GM19452 (cell line): Measurements from ENCODE around the gene IDH2.
A peak's percentile ranks its signal among the peaks of the same experiment; 100 is the strongest.
"Not testable (repeated sequence)": the region's sequence is repeated elsewhere in the genome, so short reads cannot be mapped to it uniquely, and the experiment has no call there.

Experiments used
- ATAC-seq: cut with Tn5 transposase; IDR thresholded peaks from one replicate; pipeline ENCODE4 v1.9.1; 2021; ENCODE audit not compliant: unreplicated experiment

IDH2 gene

GRCh38 chr15:90101969-90102890, at the start of gene IDH2:
Gene IDH2 (minus strand): TSS chr15:90102468. CDS start chr15:90102390, 78 bp downstream.
- ATAC-seq: peak; percentile 72

GRCh38 chr15:90150551-90150950, 48.3 kb upstream of the IDH2 start:
- ATAC-seq: not testable (repeated sequence)

DNA sequence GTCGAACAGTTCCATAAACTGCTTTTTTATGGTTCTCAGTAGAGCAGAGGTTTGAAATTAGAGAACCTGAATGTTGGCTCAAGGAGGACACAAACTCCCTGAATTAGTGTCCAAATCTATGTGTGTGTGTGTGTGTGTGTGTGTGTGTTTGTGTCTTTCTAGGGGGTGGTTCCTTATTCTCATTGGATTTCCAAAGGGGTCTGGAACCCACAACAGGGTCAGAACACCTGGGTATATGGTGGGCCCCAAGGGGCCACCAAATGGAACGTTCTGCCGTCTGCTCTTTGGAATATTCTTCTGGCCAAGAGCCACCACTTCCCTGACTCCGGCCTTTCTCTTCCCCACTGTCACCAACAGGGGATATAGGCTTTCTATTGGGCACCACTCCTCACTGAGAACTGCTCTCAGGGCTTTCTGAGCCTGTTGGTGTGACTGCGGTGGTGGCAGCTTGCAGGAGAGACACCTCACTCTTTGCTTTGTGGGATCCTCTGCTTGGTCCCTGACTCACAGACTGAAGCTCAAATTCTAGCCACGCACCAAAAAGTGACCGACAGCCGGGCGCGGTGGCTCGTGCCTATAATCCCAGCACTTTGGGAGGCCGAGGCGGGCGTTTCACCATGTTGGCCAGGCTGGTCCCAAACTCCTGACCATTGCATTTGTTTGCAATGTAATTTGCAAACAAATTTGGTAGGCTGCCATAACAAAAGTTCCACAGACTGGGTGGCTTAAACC, 47.5 kb upstream of the IDH2 start:
- ATAC-seq: no peak

DNA sequence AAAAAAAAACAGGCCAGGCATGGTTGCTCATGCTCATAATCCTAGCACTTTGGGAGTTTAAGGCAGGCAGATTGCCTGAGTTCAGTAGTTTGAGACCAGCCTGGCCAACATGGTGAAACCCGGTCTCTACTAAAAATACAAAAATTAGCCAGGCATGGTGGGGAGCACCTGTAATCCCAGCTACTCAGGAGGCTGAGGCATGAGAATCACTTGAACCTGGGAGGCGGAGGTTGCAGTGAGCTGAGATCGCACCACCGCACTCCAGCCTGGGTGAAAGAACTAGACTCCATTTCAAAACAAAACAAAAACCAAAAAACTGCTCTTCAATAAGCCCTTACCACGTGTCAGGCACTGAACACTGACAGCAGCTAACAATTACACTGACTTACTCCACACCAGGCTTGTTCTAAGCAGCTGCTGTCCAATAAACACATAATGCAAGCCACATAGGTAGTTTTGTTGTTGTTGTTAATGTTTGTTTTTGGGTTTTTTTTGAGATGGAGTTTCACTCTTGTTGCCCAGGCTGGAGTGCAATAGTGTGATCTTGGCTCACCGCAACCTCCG, 44.0 kb upstream of the IDH2 start:
- ATAC-seq: not testable (repeated sequence)

DNA sequence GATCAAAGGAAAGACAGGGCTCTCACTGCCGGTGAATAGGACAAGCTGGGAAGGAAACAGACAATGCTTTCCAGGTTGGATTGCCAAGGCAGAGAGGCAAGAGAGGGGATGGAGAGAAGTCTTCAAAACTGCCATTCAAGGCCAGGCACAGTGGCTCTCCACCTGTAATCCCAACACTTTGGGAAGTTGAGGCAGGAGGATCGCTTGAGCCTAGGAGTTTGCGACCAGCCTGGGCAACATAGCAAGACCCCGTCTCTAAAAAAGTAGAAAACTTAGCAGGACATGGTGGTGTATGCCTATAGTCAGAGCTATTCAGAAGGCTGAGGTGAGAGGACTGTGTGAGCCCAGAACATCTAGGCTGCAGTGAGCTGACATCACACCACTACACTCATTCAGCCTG, 43.5 kb upstream of the IDH2 start:
- no peak for ATAC-seq

DNA sequence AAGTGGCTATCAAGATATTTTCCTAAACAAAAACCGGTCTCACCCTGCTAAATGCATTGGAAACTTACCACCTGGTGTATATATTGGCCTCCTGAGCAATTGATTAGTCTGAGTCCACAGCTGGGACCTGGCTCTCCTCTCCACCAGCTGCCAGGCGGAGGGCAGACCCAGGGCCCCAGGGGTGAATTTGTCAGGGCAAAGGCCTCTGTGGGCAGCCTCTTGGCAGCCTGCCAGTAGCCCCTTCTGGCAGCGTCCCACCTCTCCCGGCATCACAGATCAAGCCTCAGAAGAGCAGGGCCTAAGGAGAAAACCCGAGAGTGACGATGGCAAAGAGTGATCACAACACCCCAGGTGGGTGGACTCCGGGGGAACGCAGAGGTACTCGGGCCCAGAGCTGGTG, 43.0 kb upstream of the IDH2 start:
- no peak for ATAC-seq

DNA sequence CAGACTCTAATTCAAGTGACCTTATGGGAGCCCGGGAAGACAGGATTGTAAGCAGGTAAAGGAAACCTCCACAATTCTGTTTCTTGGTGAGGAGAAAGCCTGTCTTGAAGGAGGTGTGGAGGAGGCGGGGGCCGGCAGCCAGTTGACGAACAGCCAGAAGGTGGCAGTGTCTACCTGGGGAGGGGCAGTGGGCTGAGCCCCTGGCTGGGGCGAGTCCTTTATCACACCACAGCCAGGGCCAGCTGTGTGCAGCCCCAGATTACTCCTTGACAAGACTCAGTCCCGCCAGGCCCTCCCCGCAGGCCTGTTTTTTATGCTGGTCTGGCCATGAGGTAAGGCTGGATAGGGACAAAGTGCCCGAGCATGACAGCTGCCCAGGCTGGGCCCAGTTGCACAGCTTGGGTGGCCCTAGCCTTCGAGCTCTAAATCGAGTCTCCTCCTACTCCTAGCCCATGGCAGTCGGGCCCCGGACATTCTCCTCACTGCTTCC, 40.9 kb upstream of the IDH2 start:
- ATAC-seq: no peak

DNA sequence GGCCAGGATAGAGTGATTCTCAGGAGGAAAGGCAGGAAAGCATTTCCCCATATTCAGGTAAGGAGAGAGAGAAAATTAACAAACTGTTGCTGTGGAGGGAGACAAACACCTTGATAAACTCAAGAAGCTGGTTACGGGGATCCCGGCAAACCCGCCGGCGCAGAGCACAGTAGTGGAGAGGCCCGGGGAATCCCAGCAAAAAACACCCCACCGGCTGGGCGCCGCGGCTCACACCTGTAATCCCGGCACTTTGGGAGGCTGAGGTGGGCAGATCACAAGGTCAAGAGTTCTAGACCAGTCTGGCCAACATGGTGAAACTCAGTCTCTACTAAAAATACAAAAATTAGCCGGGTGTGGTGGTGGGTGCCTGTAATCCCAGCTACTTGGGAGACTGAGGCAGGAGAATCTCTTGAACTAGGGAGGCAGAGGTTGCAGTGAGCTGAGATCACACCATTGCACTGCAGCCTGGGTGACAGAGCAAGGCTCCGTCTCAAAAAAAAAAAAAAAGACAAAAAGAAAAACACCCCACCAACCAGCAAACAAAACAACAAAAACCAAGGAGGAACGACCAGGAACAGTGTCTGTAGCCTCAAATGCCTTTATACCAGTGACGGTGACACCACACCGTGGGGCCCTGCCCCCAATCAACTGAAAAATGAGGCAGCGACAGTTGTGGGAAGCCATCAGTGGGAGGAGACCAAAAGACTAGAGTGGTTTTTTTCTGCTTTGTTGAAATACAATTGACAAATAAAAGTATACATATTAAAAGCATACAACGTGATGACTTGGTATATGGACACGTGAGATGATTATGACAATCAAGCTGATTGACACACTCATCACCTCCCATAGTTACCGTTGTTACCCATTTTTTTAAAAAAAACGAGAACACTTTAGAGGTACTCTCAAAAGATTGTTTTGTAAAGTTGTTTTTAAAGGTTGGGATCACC, 40.2 kb upstream of the IDH2 start:
- ATAC-seq: no peak

GRCh38 chr15:90141646-90142045, 39.4 kb upstream of the IDH2 start:
- ATAC-seq: no peak

- ATAC-seq: not testable (repeated sequence)
These were observed 37.3 kb upstream of the IDH2 start for GRCh38 chr15:90139549-90139948.

- no peak for ATAC-seq
These were observed 36.0 kb upstream of the IDH2 start for GRCh38 chr15:90138071-90138833.

GRCh38 chr15:90132437-90132836, 30.2 kb upstream of the IDH2 start:
- ATAC-seq: no peak

DNA sequence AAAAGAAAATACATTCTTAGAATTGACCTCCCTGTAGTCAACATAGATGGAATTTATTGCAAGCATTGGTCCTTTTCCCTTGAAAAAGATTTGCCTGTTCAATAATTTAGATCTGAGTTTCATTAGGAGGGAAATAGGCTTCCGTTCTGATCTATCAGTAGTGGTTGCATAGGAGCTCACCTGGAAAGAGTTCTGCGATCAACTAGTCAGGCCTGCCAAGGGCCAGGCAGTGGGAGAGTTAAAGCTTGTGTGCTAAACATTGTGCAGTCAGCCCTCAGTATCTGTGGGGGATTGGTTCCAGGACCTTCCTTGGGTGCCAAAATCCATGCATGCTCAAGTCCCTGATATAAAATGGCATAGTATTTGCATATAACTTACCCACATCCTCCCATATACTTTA, 29.6 kb upstream of the IDH2 start:
- no peak for ATAC-seq

- ATAC-seq: no peak
These were observed 28.0 kb upstream of the IDH2 start for GRCh38 chr15:90130291-90130690.

GRCh38 chr15:90126596-90127435, 24.5 kb upstream of the IDH2 start:
- ATAC-seq: no peak

DNA sequence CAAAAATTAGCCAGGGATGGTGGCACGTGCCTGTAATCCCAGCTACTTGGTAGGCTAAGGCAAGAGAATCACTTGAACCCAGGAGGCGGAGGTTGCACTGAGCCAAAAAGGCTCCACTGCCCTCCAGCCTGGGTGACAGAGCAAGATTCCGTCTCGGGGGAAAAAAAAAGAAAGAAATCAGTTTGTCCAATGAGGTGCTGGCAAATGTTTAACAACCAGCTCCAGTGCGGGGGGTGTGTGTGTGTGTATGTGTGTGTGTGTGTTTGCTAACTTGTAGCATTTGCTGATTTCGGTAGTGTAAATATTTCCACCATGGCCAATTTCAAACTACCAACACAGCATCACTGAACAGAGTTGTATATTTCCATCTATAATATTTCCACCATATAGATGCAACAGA, 23.8 kb upstream of the IDH2 start:
- ATAC-seq: no peak

DNA sequence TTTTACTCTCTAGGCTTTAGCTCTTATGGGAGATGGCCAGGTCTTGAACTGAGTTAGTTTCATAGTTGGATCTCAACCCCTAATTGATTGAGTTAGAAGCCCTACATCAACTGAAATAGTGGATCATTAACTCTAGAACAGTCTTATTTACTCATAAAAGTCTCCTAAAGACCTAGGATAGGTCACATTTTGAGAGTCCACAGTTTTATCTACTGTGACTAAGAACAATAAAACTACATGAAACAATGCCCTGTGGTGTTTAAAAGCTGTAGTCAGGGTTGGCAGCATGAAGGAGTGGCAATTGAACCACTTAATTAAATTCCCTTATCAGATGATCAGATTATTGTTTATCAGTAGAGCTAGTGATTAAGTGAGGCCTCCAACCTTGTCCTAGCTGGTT, 22.2 kb upstream of the IDH2 start:
- ATAC-seq: no peak

GRCh38 chr15:90121086-90121485, 18.8 kb upstream of the IDH2 start:
- no peak for ATAC-seq

DNA sequence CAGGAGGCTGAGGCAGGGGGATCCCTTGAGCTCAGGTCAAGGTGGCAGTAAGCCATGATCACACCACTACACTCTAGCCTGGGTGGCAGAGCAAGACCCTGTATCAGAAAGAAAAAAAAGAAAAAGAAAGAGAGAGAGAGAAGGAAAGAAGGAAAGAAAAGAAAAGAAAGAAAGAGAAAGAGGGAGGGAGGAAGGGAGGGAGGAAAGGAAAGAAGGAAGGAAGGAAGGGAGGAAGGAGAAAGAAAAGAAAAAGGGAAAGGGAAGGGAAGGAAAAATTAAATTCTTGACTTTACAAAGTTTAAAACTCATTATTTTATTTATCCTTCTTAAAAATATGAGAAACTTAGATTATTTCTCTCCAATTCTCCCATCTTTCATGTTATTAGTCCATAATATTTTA, 17.1 kb upstream of the IDH2 start:
- ATAC-seq: no peak
